Duodenal mucosa (tissue), 2 donors: ENCODE measurements around the gene SRF.

ENCODE experiments used
- H3K27ac ChIP-seq: one replicate; pipeline ENCODE4 v1.7.0; 2013; ENCODE audit warnings: low read depth, low read length
- H3K27me3 ChIP-seq, 2 donors: one replicate each; pipeline ENCODE4 v1.7.0; 2013; ENCODE audit warnings: low read length in 2 of 2, control low read depth in 1 of 2; ENCODE audit not compliant: insufficient read depth in 2 of 2, control insufficient read depth in 1 of 2
- H3K36me3 ChIP-seq, 2 donors: one replicate each; pipeline ENCODE4 v1.7.0; 2013; ENCODE audit warnings: low read length in 2 of 2, control low read depth in 1 of 2; ENCODE audit not compliant: insufficient read depth in 2 of 2, control insufficient read depth in 1 of 2
- H3K4me1 ChIP-seq, 2 donors: one replicate each; pipeline ENCODE4 v1.7.0; 2013; ENCODE audit warnings: low read length in 2 of 2, control low read depth in 1 of 2; ENCODE audit not compliant: insufficient read depth in 2 of 2, control insufficient read depth in 1 of 2
- H3K4me3 ChIP-seq, 2 donors: one replicate each; pipeline ENCODE4 v1.7.0; 2013; ENCODE audit warnings: low read length in 2 of 2, low read depth in 1 of 2
- H3K9ac ChIP-seq, 2 donors: one replicate each; pipeline ENCODE4 v1.7.0; 2013; ENCODE audit warnings: low read length in 2 of 2, low read depth in 1 of 2
- H3K9me3 ChIP-seq, 2 donors: one replicate each; pipeline ENCODE4 v1.7.0; 2013; ENCODE audit warnings: low read length in 2 of 2, control low read depth in 1 of 2; ENCODE audit not compliant: control insufficient read depth in 1 of 2

Gene SRF

DNA sequence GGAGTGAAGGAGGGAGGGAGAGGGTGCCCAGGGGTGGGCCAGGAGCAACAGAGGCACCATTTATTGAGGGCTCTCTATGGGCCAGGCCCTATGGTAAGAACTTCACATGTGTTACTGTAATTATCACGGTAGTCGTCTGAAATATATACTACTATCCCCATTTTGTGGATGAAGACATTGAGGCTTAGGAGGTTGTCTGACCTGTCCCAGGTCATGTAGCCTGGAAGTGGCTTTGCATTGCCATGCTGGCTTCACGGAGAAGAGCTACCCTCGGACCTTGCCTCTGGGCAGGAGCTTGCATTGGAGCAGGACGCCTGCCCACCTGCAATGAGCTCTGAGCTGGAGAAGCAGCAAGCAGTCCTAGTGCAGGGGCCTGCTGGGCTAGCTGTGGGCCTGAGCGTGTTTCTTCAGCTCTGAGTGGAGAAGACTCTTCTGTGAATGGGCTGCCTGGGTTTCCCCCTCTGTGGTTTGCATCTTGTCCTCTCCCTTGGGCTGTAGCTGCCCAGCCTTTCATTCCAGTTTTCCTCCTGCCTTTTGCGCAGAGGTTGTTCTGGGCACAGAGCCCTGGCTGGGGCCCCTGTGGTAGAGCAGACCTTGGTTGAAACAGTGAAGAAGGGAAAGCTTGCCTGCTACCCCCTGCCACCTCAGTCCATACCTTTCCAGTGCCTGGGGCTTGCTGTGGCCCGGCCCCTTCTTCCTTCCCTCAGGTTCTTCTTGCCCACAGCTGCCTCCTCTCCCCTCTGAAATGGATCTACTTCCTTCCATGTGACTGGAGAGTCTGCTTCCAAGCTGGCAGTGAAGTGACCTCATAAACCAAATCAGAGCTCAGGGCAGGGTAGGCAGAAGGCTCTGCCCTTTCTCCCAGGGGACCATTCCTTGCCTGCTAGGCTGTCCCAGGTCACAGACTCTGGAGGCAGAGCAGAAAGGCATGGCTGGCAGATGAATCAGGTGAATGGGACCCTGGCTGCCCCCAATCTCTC lies 24.1 kb upstream of the SRF start:
- Histone ChIP-seq H3K4me3 (no peak overlapping the region), H3K9me3 (no peaks in the 10 kb centered on the region), H3K27ac (no peak overlapping the region), H3K9ac (no peak overlapping the region), H3K27me3 (no peaks in the 10 kb centered on the region), H3K36me3 (no peaks in the 10 kb centered on the region), H3K4me1 (peaks cover 8 to 9% of the 10 kb centered on the region in 2 donors)

DNA sequence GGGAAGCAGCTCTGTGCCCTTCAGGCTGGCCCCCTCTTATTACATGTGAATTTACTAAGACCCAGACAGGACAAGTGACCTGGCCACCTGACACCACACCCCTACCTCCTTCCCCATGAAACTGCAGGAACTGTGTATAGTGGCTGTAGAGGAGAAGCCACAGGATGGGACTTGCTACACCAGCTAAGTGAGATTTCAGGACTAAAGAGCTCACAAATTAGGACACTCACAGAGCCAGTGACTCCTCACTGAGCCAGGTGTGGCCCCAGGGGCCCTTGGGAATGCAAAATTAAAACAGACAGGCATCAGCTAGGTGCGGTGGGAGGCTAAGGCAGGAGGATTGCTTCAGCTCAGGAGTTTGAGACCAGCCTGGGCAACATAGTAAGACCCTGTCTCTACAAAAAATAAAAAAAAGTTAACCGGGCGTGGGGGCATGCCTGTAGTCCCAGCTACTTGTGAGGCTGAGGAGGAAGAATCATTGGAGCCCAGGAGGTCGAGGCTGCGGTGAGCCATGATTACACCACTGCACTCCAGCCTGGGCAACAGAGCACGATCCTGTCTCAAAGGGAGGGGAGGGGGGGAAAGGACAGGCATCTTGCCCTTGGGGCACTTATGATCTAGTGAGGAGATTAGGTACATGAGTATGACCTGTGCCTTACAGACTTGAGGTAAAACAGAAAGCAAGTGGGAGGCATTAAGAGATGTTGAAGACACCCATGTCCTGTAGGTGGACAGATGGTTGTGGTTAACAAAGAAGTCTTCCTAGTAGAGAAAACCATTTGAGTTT lies 23.2 kb upstream of the SRF start:
- Histone ChIP-seq H3K27ac (no peak overlapping the region), H3K4me3 (no peak overlapping the region), H3K4me1 (peaks cover 8 to 9% of the 10 kb centered on the region in 2 donors), H3K9me3 (no peaks in the 10 kb centered on the region), H3K27me3 (no peaks in the 10 kb centered on the region), H3K9ac (no peak overlapping the region), H3K36me3 (no peaks in the 10 kb centered on the region)

DNA sequence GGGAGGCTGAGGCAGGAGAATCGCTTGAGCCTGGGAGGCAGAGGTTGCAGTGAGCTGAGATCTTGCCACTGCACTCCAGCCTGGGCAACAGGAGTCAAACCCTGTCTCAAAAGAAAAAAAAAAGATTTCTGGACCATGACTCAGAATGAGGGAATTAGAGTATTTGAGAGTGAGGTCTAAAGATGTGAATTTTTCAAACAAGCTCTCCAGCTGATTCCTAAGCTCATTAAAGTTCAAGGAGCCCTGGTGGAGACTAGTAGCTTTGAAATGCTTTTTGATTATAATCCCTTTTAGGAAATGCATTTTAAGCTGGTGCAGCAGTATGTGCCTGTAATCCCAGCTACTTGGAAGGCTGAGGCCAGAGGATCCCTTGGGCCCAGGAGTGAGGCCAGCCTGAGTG lies 21.8 kb upstream of the SRF start:
- Histone ChIP-seq H3K9ac (no peak overlapping the region), H3K27me3 (no peaks in the 10 kb centered on the region), H3K9me3 (no peaks in the 10 kb centered on the region), H3K4me3 (no peak overlapping the region), H3K4me1 (no peaks in the 10 kb centered on the region), H3K27ac (no peak overlapping the region), H3K36me3 (no peaks in the 10 kb centered on the region)

DNA sequence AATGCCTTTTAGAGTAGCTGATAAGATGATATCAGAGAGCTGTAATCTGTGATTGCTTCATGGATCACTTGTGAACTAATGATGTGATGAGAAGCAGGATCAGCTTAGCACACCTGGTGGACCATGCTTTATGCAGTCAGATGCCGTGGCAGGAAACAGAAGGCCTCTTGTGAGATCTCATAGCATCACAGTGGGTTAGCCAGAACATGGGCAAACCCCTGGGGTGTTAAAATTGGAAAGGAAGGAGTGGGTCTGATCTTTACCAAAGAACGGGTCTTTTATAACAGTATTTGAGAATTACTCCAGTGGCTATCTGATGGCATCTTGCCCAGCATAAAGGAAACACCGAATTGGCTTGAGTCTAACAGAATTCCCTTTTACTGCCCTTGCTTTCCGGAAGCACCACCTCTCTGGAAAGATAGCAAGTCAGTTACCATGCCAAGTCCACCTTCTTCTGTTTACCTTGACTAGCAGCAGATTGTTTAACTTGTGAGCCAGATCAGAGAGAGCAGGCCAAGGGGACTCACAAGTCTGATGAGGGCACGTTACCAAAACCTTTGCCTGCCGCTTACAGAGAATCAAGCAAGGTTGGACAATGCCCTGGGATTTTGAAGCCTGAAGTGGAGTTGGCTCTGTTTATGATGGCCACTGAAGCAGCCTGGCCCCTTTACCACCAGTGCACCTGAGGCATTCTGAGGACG lies 20.9 kb upstream of the SRF start:
- H3K9me3 ChIP-seq: no peaks in the 10 kb centered on the region
- H3K27ac ChIP-seq: no peak overlapping the region
- no peaks in the 10 kb centered on the region for H3K36me3 ChIP-seq
- H3K4me3 ChIP-seq: no peak overlapping the region
- no peaks in the 10 kb centered on the region for H3K27me3 ChIP-seq
- H3K9ac ChIP-seq: no peak overlapping the region
- H3K4me1 ChIP-seq: no peaks in the 10 kb centered on the region

DNA sequence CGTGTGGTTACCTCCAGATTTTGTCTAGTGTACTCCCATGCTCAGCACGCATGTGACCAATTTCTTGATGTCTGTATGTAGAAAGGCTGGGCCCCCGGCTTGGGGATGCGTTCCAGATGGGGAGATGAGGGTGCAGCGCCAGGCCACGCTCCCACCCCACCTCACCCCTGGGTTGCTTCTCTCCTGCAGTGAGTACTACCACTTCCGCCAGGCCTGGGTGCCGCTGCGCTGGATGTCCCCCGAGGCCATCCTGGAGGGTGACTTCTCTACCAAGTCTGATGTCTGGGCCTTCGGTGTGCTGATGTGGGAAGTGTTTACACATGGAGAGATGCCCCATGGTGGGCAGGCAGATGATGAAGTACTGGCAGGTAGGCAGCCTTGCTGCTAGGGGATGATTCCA lies 11.5 kb upstream of the SRF start:
- Histone ChIP-seq H3K4me3 (no peak overlapping the region), H3K9ac (no peak overlapping the region), H3K27me3 (no peaks in the 10 kb centered on the region), H3K27ac (no peak overlapping the region), H3K4me1 (no peaks in the 10 kb centered on the region), H3K9me3 (no peaks in the 10 kb centered on the region), H3K36me3 (peaks cover 0 to 4% of the 10 kb centered on the region in 2 donors)

DNA sequence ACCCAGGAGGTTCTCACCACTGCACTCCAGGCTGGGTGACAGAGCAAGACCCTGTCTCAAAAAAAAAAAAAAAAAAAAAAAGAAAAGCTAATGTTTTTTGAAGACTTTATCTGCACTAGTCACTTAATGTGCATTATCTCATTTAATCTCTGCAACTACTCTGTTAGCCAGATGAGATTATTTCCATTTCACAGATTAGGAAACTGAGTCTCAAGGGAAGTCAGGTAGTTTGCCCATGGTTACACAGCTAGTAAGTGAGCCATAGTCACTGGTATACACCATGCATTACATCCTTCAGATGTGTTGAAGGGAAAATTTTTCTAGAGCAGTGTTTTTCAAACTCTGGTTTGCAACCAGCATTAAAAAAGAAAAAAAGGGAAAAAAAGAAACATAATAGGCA lies 7.2 kb upstream of the SRF start:
- Histone ChIP-seq H3K4me1 (no peaks in the 10 kb centered on the region), H3K9me3 (no peaks in the 10 kb centered on the region), H3K4me3 (no peak overlapping the region), H3K27me3 (no peaks in the 10 kb centered on the region), H3K9ac (no peak overlapping the region), H3K27ac (no peak overlapping the region), H3K36me3 (peaks cover 0 to 4% of the 10 kb centered on the region in 2 donors)

DNA sequence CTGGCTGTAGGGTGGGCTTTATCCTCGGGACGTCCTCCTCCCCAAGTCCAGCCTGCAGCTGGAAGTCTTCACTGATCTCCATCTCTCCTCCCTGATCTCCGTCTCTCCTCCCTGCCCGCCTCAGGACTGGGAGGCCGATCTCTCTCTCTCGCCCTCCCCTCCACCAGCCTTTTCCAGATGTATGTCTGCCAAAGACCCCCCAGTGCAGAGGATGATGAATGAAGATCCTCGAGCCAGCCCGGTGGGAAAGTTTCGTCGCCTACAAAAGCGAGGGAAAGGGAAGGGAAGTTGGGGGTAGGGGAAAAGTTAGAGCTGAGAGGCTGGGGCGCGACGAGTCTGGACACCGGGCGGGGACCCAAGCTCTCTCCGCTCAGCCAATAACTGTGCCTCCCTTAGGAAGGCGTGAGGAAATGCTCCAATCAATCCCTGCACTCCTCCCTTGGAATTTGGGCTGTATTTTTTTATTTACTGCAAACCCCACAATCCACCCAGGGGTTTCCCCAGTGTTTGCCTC lies 595 bp upstream of the SRF start:
- Histone ChIP-seq H3K27me3 (no peaks in the 10 kb centered on the region), H3K9me3 (no peaks in the 10 kb centered on the region), H3K9ac (peak overlapping the region; percentile 83 to 92), H3K36me3 (peaks cover 4% of the 10 kb centered on the region in 2 donors), H3K4me3 (peak overlapping the region; percentile 62 to 72), H3K27ac (peak overlapping the region; percentile 85), H3K4me1 (peaks cover 27 to 35% of the 10 kb centered on the region in 2 donors)

DNA sequence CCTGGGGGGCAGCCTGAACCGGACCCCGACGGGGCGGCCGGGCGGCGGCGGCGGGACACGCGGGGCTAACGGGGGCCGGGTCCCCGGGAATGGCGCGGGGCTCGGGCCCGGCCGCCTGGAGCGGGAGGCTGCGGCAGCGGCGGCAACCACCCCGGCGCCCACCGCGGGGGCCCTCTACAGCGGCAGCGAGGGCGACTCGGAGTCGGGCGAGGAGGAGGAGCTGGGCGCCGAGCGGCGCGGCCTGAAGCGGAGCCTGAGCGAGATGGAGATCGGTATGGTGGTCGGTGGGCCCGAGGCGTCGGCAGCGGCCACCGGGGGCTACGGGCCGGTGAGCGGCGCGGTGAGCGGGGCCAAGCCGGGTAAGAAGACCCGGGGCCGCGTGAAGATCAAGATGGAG lies 636 bp downstream of the SRF start:
- peak overlapping the region; percentile 85 to 87 for H3K4me3 ChIP-seq
- H3K4me1 ChIP-seq: peaks cover 31 to 38% of the 10 kb centered on the region in 2 donors
- peak overlapping the region; percentile 84 to 87 for H3K9ac ChIP-seq
- H3K27ac ChIP-seq: peak overlapping the region; percentile 94
- no peaks in the 10 kb centered on the region for H3K9me3 ChIP-seq
- no peaks in the 10 kb centered on the region for H3K27me3 ChIP-seq
- H3K36me3 ChIP-seq: peaks cover 15 to 17% of the 10 kb centered on the region in 2 donors

DNA sequence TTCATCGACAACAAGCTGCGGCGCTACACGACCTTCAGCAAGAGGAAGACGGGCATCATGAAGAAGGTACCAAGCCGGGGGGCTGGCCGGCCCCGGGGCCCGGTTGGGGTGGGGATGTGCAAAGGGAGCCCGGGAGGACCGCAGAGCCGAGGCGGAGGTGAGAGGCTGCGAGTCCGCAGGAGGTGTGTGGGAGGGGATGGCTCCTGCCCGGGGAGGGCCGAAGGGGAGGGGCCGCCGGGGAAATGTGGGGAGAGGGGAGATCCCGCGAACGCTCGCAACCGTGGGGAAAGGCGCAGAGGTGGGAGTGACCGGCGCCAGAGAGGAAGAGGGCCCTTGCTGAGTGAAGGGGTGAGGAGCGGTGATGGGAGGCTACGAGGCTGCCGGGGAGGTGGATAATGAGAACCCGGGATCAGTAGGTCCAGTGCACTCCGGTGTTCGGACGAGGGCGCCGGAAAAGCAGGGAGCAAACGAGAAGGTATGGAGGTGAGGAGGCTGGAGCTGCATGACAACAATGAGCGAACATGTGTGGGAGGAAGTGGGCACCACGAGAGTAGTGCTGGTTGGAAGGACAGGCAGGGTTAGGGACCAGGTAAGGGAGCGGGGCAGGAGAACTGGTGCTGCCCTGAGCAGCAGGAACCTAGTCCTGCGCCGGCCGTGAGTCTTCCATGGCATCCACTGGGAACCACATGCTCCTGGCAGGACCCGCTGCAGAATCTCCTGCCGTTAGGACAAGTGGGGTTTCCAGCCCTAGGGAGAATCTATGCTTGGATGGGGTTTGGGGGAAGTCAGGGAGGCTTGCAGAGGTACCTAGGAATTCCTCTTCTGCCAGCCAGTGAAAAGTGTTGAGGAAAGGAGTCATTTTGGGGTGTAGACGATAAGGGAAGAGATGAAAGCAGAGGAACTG lies 1.3 kb downstream of the SRF start:
- Histone ChIP-seq H3K4me3 (peak overlapping the region; percentile 85 to 87), H3K4me1 (peaks cover 31 to 38% of the 10 kb centered on the region in 2 donors), H3K36me3 (peaks cover 18 to 21% of the 10 kb centered on the region in 2 donors), H3K27me3 (no peaks in the 10 kb centered on the region), H3K9ac (peak overlapping the region; percentile 65 to 87), H3K27ac (peak overlapping the region; percentile 94), H3K9me3 (no peaks in the 10 kb centered on the region)
